Brain microvascular endothelial cell (primary cell): ENCODE data around the gene FAXC.
"Not testable (repeated sequence)": the region's sequence is repeated elsewhere in the genome, so short reads cannot be mapped to it uniquely, and the experiment has no call there.

Source experiments
- DNase-seq: peaks from one replicate; pipeline ENCODE4 v3.0.0-alpha.2; 2020
- H3K27ac ChIP-seq: fragments of 250-450 bp; sonication (Bioruptor Pico); 2 replicates; pipeline ENCODE4 v1.5.1; 2020; ENCODE audit warnings: mild to moderate bottlenecking, moderate library complexity
- H3K27me3 ChIP-seq: fragments of 250-450 bp; sonication (Bioruptor Pico); replicated peaks from 2 replicates; pipeline ENCODE4 v1.5.1; 2020; ENCODE audit warnings: mild to moderate bottlenecking
- H3K36me3 ChIP-seq: fragments of 250-450 bp; sonication (Bioruptor Pico); replicated peaks from 2 replicates; pipeline ENCODE4 v1.5.1; 2020; ENCODE audit warnings: mild to moderate bottlenecking
- H3K4me3 ChIP-seq: 2 replicates; pipeline ENCODE4 v1.5.1; 2011; ENCODE audit warnings: low read depth, mild to moderate bottlenecking, control low read depth, low read length, moderate library complexity
- CTCF ChIP-seq: IDR thresholded peaks from 2 replicates; pipeline ENCODE4 v1.5.1; 2011; ENCODE audit warnings: low read depth, mild to moderate bottlenecking, moderate library complexity, low read length, control low read depth, inconsistent platforms; ENCODE audit errors: missing control alignments
- in situ Hi-C: cut with HindIII; loops from 2 replicates; pipeline ENCODE4 v1.10.0; 2017; ENCODE audit warnings: low sequenced_read_pairs, low pct_ligation_motif_present

Gene FAXC

DNA sequence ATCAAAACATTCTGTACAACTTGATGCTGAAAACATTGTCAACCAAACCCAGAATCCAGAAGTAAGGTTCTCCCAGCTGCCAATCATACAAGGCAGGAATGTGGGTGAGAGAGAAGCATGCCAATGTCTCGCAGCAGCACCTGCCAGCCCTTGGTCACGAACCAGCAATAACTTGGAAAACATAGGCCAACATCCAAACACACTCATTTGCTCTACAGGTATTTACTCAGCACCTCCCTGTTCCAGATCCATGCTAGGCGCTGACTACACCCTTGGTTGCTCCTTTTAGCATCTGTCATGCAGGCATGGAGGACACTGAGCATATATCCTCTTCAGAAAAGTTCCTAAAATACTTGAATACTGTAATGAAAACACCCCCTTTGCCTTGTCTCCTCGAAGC, 63.6 kb downstream of the FAXC start:
- in situ Hi-C loops = no loop called here
- Histone ChIP-seq H3K27me3 (no peaks in the 10 kb centered on the region), H3K27ac (no peak overlapping the region), H3K36me3 (no peaks in the 10 kb centered on the region), H3K4me3 (no peak overlapping the region)
- no peak for DNase-seq
- no peak for TF ChIP-seq CTCF

DNA sequence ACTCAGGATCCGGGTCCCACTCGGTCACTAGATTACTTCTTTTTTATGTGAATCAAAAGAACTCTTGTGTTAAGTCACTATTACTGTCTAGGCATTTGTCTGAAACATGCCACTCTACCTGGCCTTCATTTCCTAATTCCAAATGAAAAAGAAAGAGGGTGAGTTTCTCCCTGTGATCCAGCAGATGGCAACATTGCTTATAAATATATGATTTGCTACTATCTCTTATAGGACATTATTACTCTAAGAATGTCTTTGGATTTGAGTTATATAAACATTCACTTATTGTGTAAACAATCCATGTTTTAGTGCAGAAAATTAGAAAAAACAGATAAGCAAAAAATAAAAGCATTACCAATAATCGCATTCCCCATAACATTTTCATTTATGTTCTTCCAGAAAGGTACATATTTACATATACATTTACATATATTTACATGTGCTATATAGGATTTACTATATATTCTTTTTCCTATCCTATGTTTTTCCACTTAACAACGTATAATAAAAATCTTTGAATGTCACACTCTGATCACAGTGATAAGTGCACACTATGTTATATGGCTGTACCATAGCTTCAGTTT, 66.9 kb downstream of the FAXC start:
- DNase-seq = no peak
- no peaks in the 10 kb centered on the region for H3K36me3 ChIP-seq
- H3K4me3 ChIP-seq = no peak overlapping the region
- in situ Hi-C loops = no loop called here
- peak; percentile 56 for TF ChIP-seq CTCF
- no peak overlapping the region for H3K27ac ChIP-seq
- no peaks in the 10 kb centered on the region for H3K27me3 ChIP-seq

DNA sequence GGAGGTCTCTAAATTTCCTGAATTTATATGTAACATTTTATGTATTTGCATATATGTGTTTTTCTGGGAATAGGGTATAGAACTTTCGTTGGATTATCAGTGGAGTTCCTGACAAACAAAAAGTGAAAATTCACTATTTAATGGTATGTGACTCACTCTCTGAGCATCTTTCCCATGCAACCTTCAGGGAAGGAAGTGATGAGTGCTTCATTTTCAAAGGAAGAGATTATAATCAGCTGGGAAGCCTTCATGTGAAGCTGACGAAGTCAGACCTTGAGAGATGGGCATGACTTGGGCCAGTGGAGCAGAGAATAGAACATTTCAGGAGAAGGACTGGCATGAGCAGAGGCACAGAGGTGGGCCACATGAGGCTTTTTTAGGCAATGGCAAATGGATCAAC, 72.7 kb downstream of the FAXC start:
- Histone ChIP-seq H3K36me3 (no peaks in the 10 kb centered on the region), H3K27me3 (no peaks in the 10 kb centered on the region), H3K27ac (no peak overlapping the region), H3K4me3 (no peak overlapping the region)
- in situ Hi-C loops = no loop called here
- TF ChIP-seq CTCF = no peak
- DNase-seq = peak; percentile 21

DNA sequence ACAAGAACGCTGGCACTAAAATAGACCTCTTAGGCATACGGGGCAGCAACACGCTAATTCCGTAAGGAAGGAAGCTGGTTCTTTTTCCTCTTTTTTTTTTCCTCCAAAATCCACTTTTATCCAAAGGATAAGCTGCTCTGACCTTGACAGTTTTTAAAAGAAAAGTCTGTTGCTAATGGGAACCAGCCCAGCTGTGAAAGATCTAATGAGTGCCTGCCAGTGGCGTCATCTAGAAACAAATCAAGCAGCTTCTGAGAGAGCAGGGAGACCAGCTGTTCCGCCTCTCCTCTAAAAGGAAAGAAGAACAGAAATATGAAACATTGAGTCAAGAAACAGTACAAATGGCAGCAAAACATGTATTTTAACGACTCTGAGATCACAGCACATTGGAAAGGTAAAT, 78.6 kb downstream of the FAXC start:
- no peak overlapping the region for H3K4me3 ChIP-seq
- no peak overlapping the region for H3K27ac ChIP-seq
- DNase-seq = no peak
- no peaks in the 10 kb centered on the region for H3K36me3 ChIP-seq
- in situ Hi-C loops = no loop called here
- no peaks in the 10 kb centered on the region for H3K27me3 ChIP-seq
- no peak for TF ChIP-seq CTCF

DNA sequence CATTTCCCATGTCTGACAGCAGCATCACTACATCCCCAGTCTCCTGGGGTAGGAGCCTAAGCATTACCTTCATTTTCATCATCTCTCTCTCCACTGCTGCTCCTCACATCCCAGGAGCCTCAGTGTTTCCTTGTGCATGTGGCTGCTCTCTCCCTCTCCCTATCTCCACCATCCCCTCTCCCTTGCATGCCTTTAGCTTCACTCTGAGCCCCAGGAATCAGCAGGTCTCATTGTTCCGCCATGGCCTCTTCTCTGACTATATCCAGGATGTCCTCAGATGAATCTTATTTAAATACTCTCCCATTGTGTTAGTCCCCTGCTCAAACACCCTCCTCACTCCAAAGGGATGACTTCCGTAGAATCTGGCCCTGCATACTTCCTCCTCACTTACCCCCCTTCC, 79.4 kb downstream of the FAXC start:
- TF ChIP-seq CTCF = no peak
- in situ Hi-C loops = no loop called here
- no peak overlapping the region for H3K27ac ChIP-seq
- no peaks in the 10 kb centered on the region for H3K27me3 ChIP-seq
- no peak for DNase-seq
- no peaks in the 10 kb centered on the region for H3K36me3 ChIP-seq
- no peak overlapping the region for H3K4me3 ChIP-seq

GRCh38 chr6:99269207-99269606, 80.3 kb downstream of the FAXC start:
- Histone ChIP-seq H3K36me3 (no peaks in the 10 kb centered on the region), H3K27ac (no peak overlapping the region), H3K4me3 (no peak overlapping the region), H3K27me3 (no peaks in the 10 kb centered on the region)
- DNase-seq = no peak
- in situ Hi-C loops = no loop called here
- TF ChIP-seq CTCF = no peak

DNA sequence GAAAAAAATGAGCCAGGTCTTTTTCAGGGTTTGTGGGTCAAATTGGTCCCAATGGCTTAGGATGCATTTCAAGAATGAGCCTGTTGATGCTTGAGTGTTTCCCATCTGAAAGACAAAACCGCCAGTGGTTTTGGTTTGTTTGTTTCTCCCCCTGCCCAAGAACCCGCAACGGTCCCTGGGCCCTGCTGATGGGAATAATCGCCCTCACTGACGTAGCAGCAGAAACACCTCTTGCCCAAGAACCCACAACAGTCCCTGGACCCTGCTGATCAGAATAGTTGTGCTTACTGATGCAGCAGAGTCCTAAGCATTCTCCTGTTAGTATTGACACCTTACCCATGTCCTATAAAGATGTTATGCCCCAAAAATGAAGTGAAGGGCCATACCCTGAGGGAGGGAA, 82.5 kb downstream of the FAXC start:
- DNase-seq = not testable (repeated sequence)

GRCh38 chr6:99265447-99265846, 84.0 kb downstream of the FAXC start:
- in situ Hi-C loops, H3K4me3 ChIP-seq, H3K27me3 ChIP-seq, DNase-seq, H3K27ac ChIP-seq, H3K36me3 ChIP-seq: not testable (repeated sequence)

More for the DNA sequence above, 82.5 kb downstream of the FAXC start:
- H3K36me3 ChIP-seq, H3K4me3 ChIP-seq, H3K27ac ChIP-seq, H3K27me3 ChIP-seq, in situ Hi-C loops: not testable (repeated sequence)
